SK-N-SH (cell line): ENCODE results near the gene SLC10A4. TPM values are rescaled to one million over a fixed set of nuclear protein-coding genes. Genes with fewer than 3 reads are reported as not detected.

Source experiments
- CTCF ChIA-PET: fragments of 300-600, 350-600 bp; formaldehyde crosslinking; extraction: SDS; loops from one replicate; lab custom pipeline; 2021; lab: Yijun Ruan, JAX
- POLR2A ChIA-PET: fragments of 350-600 bp; sonication (Branson Sonifier 250); formaldehyde crosslinking; extraction: SDS; loops from one replicate; lab custom pipeline; 2020; ENCODE audit warnings: antibody characterized with exemption, inconsistent platforms; lab: Yijun Ruan, JAX
- DNase-seq: peaks from one replicate; pipeline ENCODE4 v3.0.0; 2012
- H2AFZ ChIP-seq: fragments of 200-600 bp; sonication (generic); 2 replicates; pipeline ENCODE4 v1.8.1; 2016; ENCODE audit warnings: antibody characterized with exemption, mild to moderate bottlenecking, low read depth
- H3F3A ChIP-seq: fragments of 200-600 bp; sonication (generic); replicated peaks from 2 replicates; pipeline ENCODE3; 2016; ENCODE audit warnings: antibody characterized with exemption, mild to moderate bottlenecking; ENCODE audit not compliant: insufficient read depth
- H3K27ac ChIP-seq, 2 experiments: fragments of 200-500 bp in 1 of 2; fragments of 200-600 bp in 1 of 2; sonication (Bioruptor generic) in 1 of 2; sonication (generic), shearing (Covaris generic) in 1 of 2; 2 replicates each; pipeline versions ENCODE4 v1.5.1 to v1.6.1; 2014 to 2016; ENCODE audit warnings: low read depth in 2 of 2, inconsistent platforms in 1 of 2, low read length in 1 of 2, mild to moderate bottlenecking in 1 of 2, mixed read lengths in 1 of 2
- H3K27me3 ChIP-seq: fragments of 200-600 bp; sonication (generic), shearing (Covaris generic); 2 replicates; pipeline ENCODE4 v1.6.1; 2016; ENCODE audit warnings: mixed run types; ENCODE audit not compliant: insufficient read depth
- H3K36me3 ChIP-seq, 2 experiments: fragments of 200-500 bp in 1 of 2; fragments of 200-600 bp in 1 of 2; sonication (Bioruptor generic) in 1 of 2; sonication (generic) in 1 of 2; replicated peaks in 1 of 2; 2 replicates each; pipeline versions ENCODE3 to v1.5.1; 2014 to 2016; ENCODE audit warnings: low read length in 1 of 2, mild to moderate bottlenecking in 1 of 2; ENCODE audit not compliant: insufficient read depth in 2 of 2, control insufficient read depth in 1 of 2
- H3K4me1 ChIP-seq, 2 experiments: fragments of 200-500 bp in 1 of 2; fragments of 200-600 bp in 1 of 2; sonication (Bioruptor generic) in 1 of 2; sonication (generic), shearing (Covaris generic) in 1 of 2; 2 replicates each; pipeline versions ENCODE4 v1.5.1 to v1.6.1; 2014 to 2016; ENCODE audit warnings: low read depth in 1 of 2, low read length in 1 of 2, mixed run types in 1 of 2; ENCODE audit not compliant: insufficient read depth in 2 of 2, control insufficient read depth in 1 of 2
- H3K4me2 ChIP-seq: fragments of 200-600 bp; sonication (generic), shearing (Covaris generic); 2 replicates; pipeline ENCODE4 v1.6.1; 2017; ENCODE audit warnings: mixed run types
- H3K4me3 ChIP-seq, 2 experiments: fragments of 200-500 bp in 1 of 2; fragments of 200-600 bp in 1 of 2; sonication (Bioruptor generic) in 1 of 2; sonication (generic), shearing (Covaris generic) in 1 of 2; 2 replicates each; pipeline versions ENCODE4 v1.5.1 to v1.8.1; 2014 to 2016; ENCODE audit warnings: low read depth in 2 of 2, inconsistent platforms in 1 of 2, low read length in 1 of 2, mild to moderate bottlenecking in 1 of 2, mixed read lengths in 1 of 2, moderate library complexity in 1 of 2
- H3K79me2 ChIP-seq: fragments of 200-600 bp; sonication (generic); 2 replicates; pipeline ENCODE4 v1.8.1; 2017; ENCODE audit warnings: mild to moderate bottlenecking; ENCODE audit not compliant: insufficient read depth
- H3K9ac ChIP-seq: fragments of 200-600 bp; sonication (generic); 2 replicates; pipeline ENCODE4 v1.6.1; 2017; ENCODE audit warnings: mixed run types
- H3K9me2 ChIP-seq: fragments of 200-600 bp; sonication (generic); 2 replicates; pipeline ENCODE4 v1.6.1; 2017; ENCODE audit warnings: mixed run types
- H3K9me3 ChIP-seq: fragments of 200-600 bp; sonication (generic); 2 replicates; pipeline ENCODE4 v1.6.1; 2017; ENCODE audit warnings: mixed run types, mild to moderate bottlenecking, moderate library complexity
- H4K20me1 ChIP-seq: fragments of 200-600 bp; sonication (generic); 2 replicates; pipeline ENCODE4 v1.6.1; 2017; ENCODE audit warnings: mild to moderate bottlenecking, mixed run types; ENCODE audit not compliant: insufficient read depth
- ELF1 ChIP-seq: IDR thresholded peaks from 2 replicates; pipeline ENCODE4 v1.4.0; 2012
- EP300 ChIP-seq, 2 experiments: IDR thresholded peaks; 2 replicates each; pipeline versions ENCODE4 v1.4.0 to v1.6.1; 2012; ENCODE audit warnings: borderline replicate concordance in 1 of 2, low read depth in 1 of 2, low read length in 1 of 2
- EZH2phosphoT487 ChIP-seq: fragments of 200-600 bp; sonication (generic); IDR thresholded peaks from 2 replicates; pipeline ENCODE4 v1.6.1; 2017; ENCODE audit warnings: low read depth, mixed run types, mild to moderate bottlenecking, antibody characterized with exemption, moderate library complexity, borderline replicate concordance
- FOXJ3 ChIP-seq: sonication (generic); formaldehyde crosslinking; IDR thresholded peaks from 2 replicates; pipeline ENCODE4 v1.5.1; 2020; ENCODE audit warnings: mild to moderate bottlenecking, missing genetic modification reagents
- FOXM1 ChIP-seq: IDR thresholded peaks from 2 replicates; pipeline ENCODE4 v1.4.0; 2012; ENCODE audit warnings: low read depth, mild to moderate bottlenecking
- JUND ChIP-seq: IDR thresholded peaks from 2 replicates; pipeline ENCODE4 v1.4.0; 2012
- MAX ChIP-seq: IDR thresholded peaks from 2 replicates; pipeline ENCODE4 v1.4.0; 2012; ENCODE audit warnings: low read depth
- MEF2A ChIP-seq: IDR thresholded peaks from 2 replicates; pipeline ENCODE4 v1.4.0; 2012; ENCODE audit warnings: low read depth, borderline replicate concordance
- MXI1 ChIP-seq: IDR thresholded peaks from 2 replicates; pipeline ENCODE4 v1.6.1; 2012; ENCODE audit warnings: mild to moderate bottlenecking, low read depth, low read length, improper control_type of control experiment
- NFIC ChIP-seq: IDR thresholded peaks from 2 replicates; pipeline ENCODE4 v1.4.0; 2012; ENCODE audit warnings: borderline replicate concordance
- NRF1 ChIP-seq: IDR thresholded peaks from 2 replicates; pipeline ENCODE4 v1.6.1; 2012; ENCODE audit warnings: low read depth, mild to moderate bottlenecking, low read length
- PBX3 ChIP-seq: IDR thresholded peaks from 2 replicates; pipeline ENCODE4; 2012
- POLR2AphosphoS5 ChIP-seq: IDR thresholded peaks from 2 replicates; pipeline ENCODE4 v1.6.1; 2012; ENCODE audit warnings: low read depth, low read length
- RAD21 ChIP-seq: IDR thresholded peaks from 2 replicates; pipeline ENCODE4 v1.6.1; 2012; ENCODE audit warnings: mild to moderate bottlenecking, low read length
- REST ChIP-seq: IDR thresholded peaks from 2 replicates; pipeline ENCODE4 v1.6.1; 2012; ENCODE audit warnings: mild to moderate bottlenecking, low read depth, low read length, moderate library complexity
- RFX5 ChIP-seq: IDR thresholded peaks from 2 replicates; pipeline ENCODE4 v1.6.1; 2012; ENCODE audit warnings: mild to moderate bottlenecking, improper control_type of control experiment, low read length
- SIN3A ChIP-seq: IDR thresholded peaks from 2 replicates; pipeline ENCODE4 v1.6.1; 2012; ENCODE audit warnings: low read depth, mild to moderate bottlenecking, low read length, moderate library complexity, borderline replicate concordance
- SMC3 ChIP-seq: IDR thresholded peaks from 2 replicates; pipeline ENCODE4 v1.6.1; 2012; ENCODE audit warnings: low read depth, low read length, improper control_type of control experiment
- TEAD4 ChIP-seq: IDR thresholded peaks from 2 replicates; pipeline ENCODE4 v1.4.0; 2012; ENCODE audit warnings: mild to moderate bottlenecking, borderline replicate concordance; ENCODE audit not compliant: insufficient read depth
- ZBTB33 ChIP-seq: IDR thresholded peaks from 2 replicates; pipeline ENCODE4 v1.4.0; 2012; ENCODE audit warnings: low read depth, borderline replicate concordance
- WGBS: methylation state at CpG from one replicate; pipeline ENCODE4 v1.1.6; 2017; ENCODE audit warnings: low lambda C conversion rate; 5-methylcytosine and 5-hydroxymethylcytosine counted together
- polyA plus RNA-seq, 3 experiments: library from polyadenylated mRNA; depleted of rRNA; stranded (reverse); fragments of >200 nt; gene quantifications; 2 replicates each; pipeline ENCODE4 v1.2.3, GENCODE V29; 2012

Gene SLC10A4
- polyA plus RNA-seq, 1 of the 3 experiments (the other 2 are of a cell fraction): 2.5 TPM

GRCh38 chr4:48503233-48504025 is 20.3 kb downstream of the SLC10A4 start:
- Histone ChIP-seq H3K9ac (no peak overlapping the region), H3K36me3 (peaks cover 64 to 69% of the 10 kb centered on the region in 2 experiments), H3F3A (peaks cover 7% of the 10 kb centered on the region), H3K9me2 (no peaks in the 10 kb centered on the region), H3K9me3 (no peaks in the 10 kb centered on the region), H3K27ac (no peak overlapping the region; a peak in 1 of 4 replicates), H3K4me2 (no peak overlapping the region), H3K4me1 (no peaks in the 10 kb centered on the region; a peak in 2 of 4 replicates), H3K4me3 (no peak overlapping the region), H2AFZ (no peak overlapping the region), H4K20me1 (no peaks in the 10 kb centered on the region), H3K27me3 (no peaks in the 10 kb centered on the region), H3K79me2 (no peaks in the 10 kb centered on the region; the same call in 1 of the 2 replicates)
- WGBS: 52% methylated on average over 4 of the region's 4 CpGs
- POLR2A ChIA-PET: no interaction called here
- CTCF ChIA-PET: interaction anchor here (1.1 kb wide), 1 partner anchor 33 kb away, joined by 3 read pairs; no protein-coding TSS in a partner anchor
- DNase-seq: no peak
- no peak for TF ChIP-seq SMC3
- TF ChIP-seq MEF2A: no peak
- TF ChIP-seq EP300 (IDR thresholded peaks at IDR 0.05; ENCODE audit: borderline replicate concordance in 1 of 2, low read depth in 1 of 2, low read length in 1 of 2): no peak
- no peak for TF ChIP-seq JUND
- no peak for TF ChIP-seq EZH2phosphoT487
- TF ChIP-seq MAX: no peak
- TF ChIP-seq REST: no peak
- no peak for TF ChIP-seq SIN3A
- TF ChIP-seq TEAD4: no peak
- no peak for TF ChIP-seq RAD21
- TF ChIP-seq POLR2AphosphoS5: no peak
- no peak for TF ChIP-seq ZBTB33
- TF ChIP-seq RFX5: no peak
- no peak for TF ChIP-seq FOXM1
- no peak for TF ChIP-seq PBX3
- no peak for TF ChIP-seq NFIC
- no peak for TF ChIP-seq FOXJ3 (CRISPR knock-in tag)
- no peak for TF ChIP-seq NRF1
- TF ChIP-seq ELF1: no peak
- no peak for TF ChIP-seq MXI1
